Fibroblast of skin of abdomen (primary cell): ENCODE data around the gene PRF1. TPM values are rescaled to one million over a fixed set of nuclear protein-coding genes. Genes with fewer than 3 reads are reported as not detected.
"Not testable (repeated sequence)": the region's sequence is repeated elsewhere in the genome, so short reads cannot be mapped to it uniquely, and the experiment has no call there.

Experiments used
- DNase-seq: peaks from one replicate; pipeline ENCODE4 v3.0.0-alpha.2; 2013
- polyA plus RNA-seq, 2 experiments: library from polyadenylated mRNA; unstranded; fragments of 120-200 nt; gene quantifications; one replicate each; pipeline ENCODE4 v1.2.1, GENCODE V29; 2013; ENCODE audit not compliant: insufficient read length in 2 of 2

PRF1 gene
- polyA plus RNA-seq (2013, experiment 1 of 2; ENCODE audit: insufficient read length), result not detected
- 0.04 TPM for polyA plus RNA-seq (2013, experiment 2 of 2; ENCODE audit: insufficient read length)

DNA sequence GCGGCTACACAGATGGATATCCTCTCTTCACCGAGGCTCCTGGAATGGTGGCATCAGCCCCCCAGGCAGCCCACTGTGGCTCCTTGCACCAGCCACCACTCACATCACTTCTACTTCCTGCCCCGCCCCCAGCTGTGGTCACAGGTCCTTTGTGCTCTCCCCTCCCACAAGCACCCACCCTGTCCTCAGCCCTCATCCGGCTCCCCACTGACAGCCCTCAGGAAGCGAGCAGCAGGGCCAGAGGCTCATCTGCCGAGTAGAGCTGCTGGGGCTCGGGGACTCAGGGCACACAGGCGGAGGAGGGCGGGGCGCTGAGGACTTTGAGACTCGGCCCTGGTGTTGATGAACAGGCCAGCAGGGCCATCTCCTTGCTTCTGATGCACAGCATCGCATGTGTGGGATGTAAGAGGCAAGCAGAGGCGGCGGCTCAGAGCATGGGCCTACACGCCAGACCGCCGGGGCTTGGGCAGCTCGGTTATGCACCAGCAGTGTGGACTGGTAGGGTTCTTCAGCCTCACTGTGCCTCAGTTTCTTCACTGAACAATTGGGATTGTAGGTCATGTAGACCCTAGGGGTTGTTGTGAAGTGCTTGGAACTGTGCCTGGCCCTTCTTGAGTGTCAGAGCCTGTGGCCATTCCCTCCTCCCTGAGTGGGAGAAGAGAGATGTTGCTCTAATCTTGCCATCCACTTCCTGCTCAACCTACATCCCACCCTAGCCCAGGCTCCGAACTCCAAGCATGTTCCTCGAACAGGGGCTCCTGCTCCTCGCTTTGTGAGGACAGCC is at the start of gene PRF1:
PRF1 (minus strand) TSS at position 77 of the 784 bp plus-strand sequence. CDS start 1,839 bp downstream, outside the sequence.
- DNase-seq, result no peak

DNA sequence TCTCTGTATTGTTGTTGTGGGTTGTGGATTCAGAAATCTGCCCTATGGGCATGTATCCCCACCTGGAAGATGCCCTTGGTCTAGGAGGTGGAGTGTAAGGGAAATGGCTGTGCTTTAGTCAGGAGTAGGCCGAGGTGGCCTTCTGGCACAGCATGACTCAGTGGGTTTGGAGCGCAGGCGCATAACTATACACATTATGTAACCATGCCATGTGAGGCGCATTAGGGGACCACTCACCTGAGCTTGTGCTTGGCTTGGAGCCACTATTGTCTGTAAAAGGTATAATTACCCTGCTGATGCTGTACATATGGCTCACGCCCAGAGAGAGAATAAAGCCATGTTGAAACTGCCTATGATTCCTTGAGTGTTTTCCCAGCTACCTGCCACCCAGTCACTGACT is 49.1 kb upstream of the PRF1 start:
- DNase-seq, result no peak

DNA sequence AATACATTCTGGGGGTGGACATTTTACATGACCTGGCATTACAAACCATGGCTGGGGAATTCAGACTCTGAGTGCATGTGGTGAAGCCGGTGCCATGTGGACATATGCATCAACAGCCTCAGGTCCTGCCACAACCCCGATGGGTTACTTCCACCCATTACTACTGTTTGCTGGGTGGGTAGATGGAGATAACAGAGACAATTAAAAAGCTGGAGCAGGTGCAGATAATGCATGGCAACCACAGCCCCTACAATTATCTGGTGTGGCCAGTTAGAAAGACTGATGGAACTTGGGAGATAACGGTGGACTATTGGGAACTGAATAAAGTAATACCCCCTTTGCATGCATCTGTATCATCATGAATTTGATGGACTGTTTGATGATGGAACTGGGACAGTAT is 48.2 kb upstream of the PRF1 start:
- no peak for DNase-seq

DNA sequence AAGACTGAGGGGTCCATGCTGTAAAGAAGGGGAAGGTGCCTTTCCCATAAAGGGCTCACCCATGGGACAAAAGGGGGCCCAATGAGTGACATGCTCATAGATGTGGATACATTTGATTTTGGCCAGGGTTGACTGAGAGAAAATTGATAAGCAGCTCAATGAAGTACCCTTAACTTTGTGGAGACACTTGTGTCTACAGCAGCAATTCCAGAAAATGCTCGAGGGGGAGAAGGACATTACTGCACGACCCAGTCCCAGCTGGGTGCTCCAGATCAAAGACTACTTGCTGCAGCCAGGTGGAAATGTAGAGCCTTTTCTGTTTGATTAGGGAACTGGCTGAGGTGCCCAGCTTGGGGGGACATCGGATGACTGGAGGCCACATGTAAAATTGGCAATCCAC is 47.6 kb upstream of the PRF1 start:
- no peak for DNase-seq

DNA sequence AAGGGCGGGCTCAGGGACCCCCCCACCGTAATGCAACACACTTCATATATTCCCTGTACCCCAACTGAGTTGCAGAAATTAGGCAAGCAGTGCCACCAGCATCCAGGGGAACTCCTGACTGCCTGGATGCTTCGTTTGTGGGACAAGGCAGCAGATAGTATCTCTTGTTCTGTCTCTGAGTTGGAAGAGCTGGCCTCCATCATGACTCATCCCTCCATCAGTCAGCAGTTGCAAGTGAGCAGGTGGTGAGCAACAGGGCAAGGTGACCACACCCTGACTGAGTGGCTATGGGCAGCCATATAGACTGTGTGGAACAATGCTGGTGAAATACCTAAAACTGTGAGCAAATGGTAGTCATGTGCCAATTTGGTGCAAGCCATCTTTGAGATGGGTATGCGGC is 47.0 kb upstream of the PRF1 start:
- peak; percentile 72 for DNase-seq

DNA sequence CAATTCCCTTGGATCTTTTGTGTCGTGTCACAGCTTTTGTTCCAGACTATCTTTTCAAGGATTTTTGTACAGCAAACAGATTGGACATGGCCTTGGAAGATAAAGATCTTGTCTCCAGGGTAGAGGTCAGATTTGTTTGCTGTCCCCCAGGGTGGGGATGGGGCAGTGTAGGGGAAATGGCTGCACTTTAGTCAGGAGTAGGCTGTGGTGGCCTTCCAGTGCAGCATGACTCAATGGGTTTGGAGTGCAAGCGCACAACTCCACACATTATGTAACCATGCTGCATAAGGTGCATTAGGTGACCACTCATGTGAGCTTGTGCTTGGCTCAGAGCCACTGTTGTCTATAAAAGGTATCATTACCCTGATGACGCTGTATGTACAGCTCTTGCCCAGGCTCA is 45.9 kb upstream of the PRF1 start:
- DNase-seq, result no peak

DNA sequence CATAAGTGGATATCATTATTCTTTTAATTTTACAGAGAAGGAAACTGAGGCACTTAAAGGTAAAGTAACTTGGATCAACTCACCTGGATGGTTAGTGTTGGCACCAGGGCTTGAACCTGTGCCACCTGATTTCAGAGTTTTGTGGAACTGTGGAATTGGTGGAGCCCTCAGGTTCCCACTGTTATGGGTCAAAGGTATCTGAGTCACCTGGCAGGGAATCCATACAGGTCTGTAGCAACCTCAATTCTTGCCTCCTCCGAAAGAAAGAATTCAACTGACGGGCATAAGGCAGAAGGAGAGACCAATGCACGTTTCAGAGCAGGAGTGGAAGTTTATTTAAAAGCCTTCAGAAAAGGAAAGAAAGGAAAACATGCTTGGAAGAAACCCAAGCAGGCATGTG is 44.5 kb upstream of the PRF1 start:
- DNase-seq, result no peak

DNA sequence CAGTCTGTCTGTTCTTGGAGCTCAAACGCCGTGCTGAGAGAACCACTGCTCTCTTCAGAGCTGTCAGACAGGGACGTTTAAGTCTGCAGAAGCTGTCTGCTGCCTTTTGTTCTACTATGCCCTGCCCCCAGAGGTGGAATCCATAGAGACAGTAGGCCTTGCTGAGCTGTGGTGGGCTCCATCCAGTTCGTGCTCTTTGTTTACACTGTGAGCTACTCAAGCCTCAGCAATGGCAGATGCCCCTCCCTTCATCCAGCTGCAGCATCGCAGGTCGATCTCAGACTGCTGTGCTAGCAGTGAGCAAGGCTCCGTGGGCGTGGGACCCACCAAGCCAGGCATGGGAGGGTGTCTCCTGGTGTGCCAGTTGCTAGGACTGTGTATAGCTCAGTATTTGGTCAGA is 42.4 kb upstream of the PRF1 start:
- DNase-seq, result not testable (repeated sequence)

DNA sequence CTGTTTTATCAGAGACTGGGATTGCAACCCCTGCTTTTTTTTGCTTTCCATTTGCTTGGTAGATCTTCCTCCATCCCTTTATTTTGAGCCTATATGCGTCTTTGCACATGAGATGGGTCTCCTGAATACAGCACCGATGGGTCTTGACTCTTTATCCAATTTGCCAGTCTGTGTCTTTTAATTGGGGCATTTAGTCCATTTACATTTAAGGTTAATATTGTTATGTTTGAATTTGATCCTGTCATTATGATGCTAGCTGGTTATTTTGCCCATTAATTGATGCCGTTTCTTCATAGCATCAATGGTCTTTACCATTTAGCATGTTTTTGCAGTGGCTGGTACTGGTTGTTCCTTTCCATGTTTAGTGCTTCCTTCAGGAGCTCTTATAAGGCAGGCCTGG is 40.7 kb upstream of the PRF1 start:
- DNase-seq, result not testable (repeated sequence)

DNA sequence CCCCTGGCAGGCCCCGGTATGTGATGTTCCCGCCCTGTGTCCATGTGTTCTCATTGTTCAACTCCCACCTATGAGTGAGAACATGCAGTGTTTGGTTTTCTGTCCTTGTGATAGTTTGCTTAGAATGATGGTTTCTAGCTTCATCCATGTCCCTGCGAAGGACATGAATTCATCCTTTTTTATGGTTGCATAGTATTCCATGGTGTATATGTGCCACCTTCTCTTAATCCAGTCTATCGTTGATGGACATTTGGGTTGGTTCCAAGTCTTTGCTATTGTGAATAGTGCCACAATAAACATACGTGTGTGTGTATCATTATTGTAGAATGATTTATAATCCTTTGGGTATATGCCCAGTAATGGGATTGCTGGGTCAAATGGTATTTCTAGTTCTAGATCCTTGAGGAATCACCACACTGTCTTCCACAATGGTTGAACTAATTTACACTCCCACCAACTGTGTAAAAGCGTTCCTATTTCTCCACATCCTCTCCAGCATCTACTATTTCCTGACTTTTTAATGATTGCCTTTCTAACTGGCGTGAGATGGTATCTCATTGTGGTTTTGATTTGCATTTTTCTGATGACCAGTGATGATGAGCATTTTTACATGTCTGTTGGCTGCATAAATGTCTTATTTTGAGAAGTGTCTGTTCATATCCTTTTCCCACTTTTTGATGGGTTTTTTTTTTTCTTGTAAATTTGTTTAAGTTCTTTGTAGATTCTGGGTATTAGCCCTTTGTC is 37.3 kb upstream of the PRF1 start:
- not testable (repeated sequence) for DNase-seq

DNA sequence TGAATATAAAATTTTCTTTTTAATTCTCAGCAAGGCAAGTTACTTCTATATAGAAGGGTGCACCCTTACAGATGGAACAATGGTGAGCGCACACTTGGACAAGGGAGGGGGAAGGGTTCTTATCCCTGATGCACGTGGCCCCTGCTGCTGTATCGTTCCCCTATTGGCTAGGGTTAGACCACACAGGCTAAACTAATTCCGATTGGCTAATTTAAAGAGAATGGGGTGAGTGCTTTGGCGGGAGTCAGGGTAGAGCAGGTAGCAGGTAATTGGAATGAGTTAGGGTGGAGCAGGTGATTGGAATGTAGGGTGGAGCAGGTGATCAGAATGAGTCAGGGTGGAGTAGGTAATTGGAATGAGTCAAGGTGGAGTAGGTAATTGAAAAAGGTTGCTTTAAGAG is 32.0 kb upstream of the PRF1 start:
- not testable (repeated sequence) for DNase-seq

DNA sequence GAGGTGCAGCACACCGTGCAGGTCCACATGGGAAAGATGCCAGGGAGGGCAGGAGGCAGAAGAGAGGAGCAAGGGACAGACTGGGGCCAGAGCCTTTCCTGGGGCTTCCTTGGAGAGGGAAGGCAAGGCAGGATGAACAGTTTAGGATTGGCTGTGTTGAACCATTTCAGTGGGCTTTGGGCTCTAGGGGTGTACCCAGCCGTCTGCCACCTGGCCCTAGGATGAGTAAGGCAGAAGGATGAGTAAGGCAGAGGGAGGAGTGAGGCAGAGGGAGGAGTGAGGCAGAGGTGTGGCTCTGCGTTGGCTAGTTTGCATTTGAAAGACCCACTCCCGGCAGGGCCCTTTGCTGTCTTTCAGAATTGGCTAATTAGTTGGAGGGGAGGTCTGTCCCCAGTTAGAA is 31.5 kb upstream of the PRF1 start:
- no peak for DNase-seq

DNA sequence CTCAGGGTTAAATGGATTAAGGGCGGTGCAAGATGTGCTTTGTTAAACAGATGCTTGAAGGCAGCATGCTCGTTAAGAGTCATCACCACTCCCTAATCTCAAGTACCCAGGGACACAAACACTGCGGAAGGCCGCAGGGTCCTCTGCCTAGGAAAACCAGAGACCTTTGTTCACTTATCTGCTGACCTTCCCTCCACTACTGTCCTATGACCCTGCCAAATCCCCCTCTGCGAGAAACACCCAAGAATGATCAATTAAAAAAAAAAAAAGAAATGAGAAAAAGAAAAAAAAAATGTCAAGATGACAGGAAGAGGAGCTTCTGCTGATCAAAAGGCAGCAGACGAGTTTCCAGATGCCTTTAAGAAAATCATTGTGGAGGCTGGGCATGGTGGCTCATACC is 29.2 kb upstream of the PRF1 start:
- not testable (repeated sequence) for DNase-seq

DNA sequence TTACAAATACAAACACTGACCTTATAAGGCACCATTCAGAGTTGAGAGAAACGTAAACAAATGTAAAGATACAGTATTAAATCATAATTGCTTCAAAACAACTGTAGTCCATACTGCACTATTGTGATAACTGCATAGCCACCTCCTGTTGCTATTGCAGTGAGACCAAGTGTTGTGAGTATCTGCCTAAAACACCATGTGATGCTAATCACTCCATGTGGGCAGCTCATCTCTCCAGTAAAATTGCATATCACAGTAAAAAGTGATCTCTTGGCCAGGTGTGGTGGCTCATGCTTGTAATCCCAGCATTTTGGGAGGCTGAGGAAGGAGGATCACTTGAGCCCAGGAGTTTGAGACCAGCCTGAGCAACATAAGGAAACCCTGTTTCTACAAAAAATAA is 26.8 kb upstream of the PRF1 start:
- DNase-seq, result no peak

DNA sequence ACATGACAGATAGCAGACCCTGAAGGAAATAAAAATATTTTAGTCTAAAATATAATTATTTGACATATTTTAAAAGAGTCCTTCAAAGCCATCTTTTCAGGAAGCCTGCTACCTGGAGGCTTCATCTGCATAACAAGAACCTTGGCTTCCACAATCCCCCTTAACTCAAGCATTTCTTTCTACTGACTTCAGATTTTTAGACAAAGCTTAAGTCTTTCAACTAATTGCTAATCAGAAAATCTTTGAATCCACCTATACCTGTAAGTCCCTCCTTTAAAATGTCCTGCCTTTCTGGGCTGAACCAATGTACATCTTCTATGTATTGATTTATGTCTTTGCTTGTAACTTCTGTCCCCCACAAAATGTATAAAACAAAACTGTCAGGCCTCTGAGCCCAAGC is 23.5 kb upstream of the PRF1 start:
- no peak for DNase-seq

DNA sequence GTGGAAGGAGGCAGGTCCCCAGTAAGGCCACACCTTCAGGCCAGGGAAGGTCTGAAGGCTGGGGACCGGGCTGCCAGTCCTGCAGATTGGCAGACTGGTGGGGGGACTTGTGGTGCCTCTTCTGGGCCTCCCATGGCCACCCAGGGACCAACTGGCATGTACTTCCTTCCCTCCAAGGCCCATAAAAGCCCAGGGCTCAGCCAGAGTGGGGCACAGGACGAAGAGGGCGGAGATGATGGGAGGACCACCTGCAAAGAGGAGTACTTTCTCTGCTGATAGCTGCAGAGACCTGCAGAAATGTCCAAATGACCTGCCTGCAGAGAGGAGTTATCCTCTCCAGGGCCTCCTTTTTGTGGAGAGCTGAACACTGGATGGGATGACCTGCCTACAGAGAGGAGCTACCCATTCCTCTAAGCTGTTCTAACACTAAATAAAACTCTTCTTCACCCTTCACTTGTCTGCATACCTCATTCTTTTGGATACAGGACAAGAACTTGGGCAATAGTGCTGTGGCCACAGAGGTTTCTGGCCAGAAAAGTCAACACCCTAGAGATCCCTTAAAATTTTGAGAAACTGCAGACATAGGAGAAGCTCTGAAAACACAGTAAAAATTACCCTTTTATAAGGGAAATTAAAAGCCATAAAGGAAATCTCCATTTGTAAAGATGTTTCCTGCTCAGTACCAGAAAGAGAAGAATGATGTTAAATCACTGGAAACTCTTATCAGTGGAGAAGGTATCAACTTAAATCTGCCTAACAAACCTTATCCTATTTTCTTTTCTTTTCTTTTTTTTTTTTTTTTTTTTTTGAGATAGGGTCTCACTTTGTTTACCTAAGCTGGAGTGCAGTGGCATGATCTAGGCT is 20.7 kb upstream of the PRF1 start:
- peak; percentile 14 for DNase-seq

DNA sequence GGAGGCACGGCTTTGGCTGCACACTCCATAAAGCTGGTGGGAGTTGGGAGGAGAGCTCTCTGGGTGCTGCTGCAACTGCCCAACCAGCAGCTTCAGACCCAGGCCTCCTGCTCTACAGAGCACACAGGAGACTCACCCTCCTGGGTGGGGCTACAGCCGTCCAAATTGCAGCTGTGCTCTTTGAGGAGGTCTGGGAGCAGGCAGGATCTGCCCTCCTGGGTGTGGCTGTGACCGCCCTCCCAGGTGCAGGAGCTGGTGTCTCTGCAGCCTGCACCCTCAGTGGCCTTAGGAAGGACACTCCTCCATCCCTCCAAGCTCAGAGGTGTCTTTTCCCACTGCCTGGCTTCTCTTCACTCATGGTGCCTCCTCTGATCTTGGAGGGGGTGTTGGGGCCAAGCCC is 20.0 kb upstream of the PRF1 start:
- no peak for DNase-seq

DNA sequence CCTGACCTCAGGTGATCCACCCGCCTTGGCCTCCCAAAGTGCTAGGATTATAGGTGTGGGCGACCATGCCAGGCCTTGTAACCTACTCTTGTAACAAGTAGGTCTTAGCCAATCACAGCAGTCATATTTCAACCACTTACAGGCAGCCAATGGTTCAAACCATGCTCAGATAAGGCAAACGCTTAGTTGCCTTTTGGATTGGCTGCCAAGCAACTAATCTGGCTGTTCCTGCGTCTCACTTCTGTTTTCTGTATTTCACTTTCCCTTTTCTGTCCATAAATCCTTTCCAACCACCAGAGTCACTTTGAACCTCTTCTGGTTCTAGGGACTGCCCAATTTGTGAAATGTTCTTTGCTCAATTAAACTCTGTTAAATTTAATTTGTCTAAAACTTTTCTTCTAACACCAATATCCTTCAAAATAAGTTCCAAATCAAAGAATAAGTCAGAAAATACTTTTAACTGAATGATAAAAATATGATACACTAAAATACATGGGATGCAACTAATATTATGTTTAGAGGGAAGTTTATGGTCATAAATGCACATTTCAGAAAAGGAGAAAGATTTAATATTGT is 19.1 kb upstream of the PRF1 start:
- no peak for DNase-seq

DNA sequence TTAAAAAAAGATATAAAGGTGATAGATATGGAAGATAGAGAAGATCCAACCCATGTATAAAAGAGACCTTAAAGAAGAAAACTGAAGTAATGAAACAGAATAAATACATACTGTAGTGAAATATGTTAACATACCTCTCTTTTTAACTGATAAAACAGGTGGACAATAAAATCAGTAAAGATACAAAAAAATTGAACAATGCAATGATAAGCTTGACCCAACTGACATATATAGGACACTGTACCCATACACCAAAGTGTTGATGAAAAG is 17.4 kb upstream of the PRF1 start:
- no peak for DNase-seq

DNA sequence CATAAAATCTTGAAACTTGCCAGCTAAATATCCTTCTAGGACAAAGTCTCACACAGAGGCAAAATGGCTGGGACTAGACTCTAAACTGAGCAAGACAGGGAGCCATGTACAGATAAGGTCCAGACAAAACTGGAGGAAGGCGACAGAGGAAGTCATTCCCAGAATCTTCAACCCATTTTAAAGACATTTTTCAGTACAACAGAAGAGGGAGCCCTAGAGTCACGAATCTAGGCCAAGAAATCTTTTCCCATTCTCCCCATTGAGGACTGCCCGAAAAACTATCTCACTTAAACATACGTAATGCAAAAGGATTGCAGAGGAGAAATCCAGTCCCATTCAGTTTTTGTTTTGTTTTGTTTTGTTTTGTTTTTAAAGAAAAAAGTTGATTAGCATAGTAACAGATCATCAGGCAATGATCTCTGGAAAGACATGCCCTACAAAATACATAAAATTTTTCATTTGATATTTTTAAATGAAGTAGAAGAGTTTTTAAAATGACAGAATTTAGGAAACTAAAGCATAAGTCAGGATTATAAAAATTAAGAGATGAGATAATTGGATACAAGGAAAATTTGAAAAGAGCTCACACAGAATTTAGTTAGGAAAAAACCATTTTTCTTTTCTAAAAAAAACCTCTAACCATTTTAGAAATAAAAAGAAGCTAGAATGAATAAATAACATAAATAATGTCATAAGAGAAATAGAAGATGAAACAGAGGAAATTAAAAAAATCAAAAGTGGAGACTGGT is 16.9 kb upstream of the PRF1 start:
- peak; percentile 23 for DNase-seq

DNA sequence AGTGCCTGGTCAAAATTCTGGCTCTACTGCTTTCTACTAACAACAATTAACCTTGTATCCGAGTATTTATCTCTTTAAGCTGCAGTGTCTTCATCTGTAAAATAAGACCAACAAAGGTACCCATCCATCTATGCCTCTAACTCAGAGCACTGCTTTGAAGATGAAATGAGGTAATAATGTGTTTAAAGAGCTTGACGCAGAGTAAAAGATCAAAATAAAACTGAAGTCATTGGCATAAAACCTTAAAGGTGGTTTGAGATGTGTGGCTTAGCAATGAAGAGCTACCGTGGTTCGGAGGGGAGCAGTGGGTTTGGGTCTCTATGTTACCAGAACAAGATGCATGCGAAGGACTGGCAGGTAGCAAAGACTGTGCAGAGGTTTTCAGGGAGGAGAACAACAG is 16.1 kb upstream of the PRF1 start:
- no peak for DNase-seq
